WTC11 (cell line): ENCODE results near the gene ZBTB8A.

Experiments
- CBFB ChIP-seq: sonication (generic); formaldehyde crosslinking; IDR thresholded peaks from 2 replicates; pipeline ENCODE4 v1.8.1; 2022; ENCODE audit warnings: mild to moderate bottlenecking, low read depth, missing genetic modification reagents
- TCF7 ChIP-seq: sonication (generic); formaldehyde crosslinking; IDR thresholded peaks from 2 replicates; pipeline ENCODE4 v1.8.0; 2022; ENCODE audit warnings: mild to moderate bottlenecking, low read depth, missing genetic modification reagents, moderate library complexity
- TF ChIP-seq, protein P1 (sequence below): fragments of 200-600 bp; IDR thresholded peaks from 2 replicates; pipeline ENCODE4 v1.8.0; 2022; ENCODE audit warnings: antibody characterized with exemption
- TF ChIP-seq, protein P2 (sequence below): sonication (generic); formaldehyde crosslinking; conservative IDR thresholded peaks from 2 replicates; pipeline ENCODE4 v1.8.1; 2022; ENCODE audit warnings: mild to moderate bottlenecking, missing genetic modification reagents

- TF ChIP-seq, protein P1, sequence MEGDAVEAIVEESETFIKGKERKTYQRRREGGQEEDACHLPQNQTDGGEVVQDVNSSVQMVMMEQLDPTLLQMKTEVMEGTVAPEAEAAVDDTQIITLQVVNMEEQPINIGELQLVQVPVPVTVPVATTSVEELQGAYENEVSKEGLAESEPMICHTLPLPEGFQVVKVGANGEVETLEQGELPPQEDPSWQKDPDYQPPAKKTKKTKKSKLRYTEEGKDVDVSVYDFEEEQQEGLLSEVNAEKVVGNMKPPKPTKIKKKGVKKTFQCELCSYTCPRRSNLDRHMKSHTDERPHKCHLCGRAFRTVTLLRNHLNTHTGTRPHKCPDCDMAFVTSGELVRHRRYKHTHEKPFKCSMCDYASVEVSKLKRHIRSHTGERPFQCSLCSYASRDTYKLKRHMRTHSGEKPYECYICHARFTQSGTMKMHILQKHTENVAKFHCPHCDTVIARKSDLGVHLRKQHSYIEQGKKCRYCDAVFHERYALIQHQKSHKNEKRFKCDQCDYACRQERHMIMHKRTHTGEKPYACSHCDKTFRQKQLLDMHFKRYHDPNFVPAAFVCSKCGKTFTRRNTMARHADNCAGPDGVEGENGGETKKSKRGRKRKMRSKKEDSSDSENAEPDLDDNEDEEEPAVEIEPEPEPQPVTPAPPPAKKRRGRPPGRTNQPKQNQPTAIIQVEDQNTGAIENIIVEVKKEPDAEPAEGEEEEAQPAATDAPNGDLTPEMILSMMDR: no peak
- TF ChIP-seq, protein P2, sequence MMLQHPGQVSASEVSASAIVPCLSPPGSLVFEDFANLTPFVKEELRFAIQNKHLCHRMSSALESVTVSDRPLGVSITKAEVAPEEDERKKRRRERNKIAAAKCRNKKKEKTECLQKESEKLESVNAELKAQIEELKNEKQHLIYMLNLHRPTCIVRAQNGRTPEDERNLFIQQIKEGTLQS (CRISPR knock-in tag): no peak
- TF ChIP-seq CBFB (CRISPR knock-in tag) (no peak), TCF7 (CRISPR knock-in tag) (no peak)
These were observed 15.1 kb downstream of the ZBTB8A start for GRCh38 chr1:32554288-32554687.
